Omental fat pad (tissue), 4 donors: ENCODE measurements around the gene ZNF608. TPM values are rescaled to one million over a fixed set of nuclear protein-coding genes. Genes with fewer than 3 reads are reported as not detected.

ENCODE experiments used
- ATAC-seq: fragments of 150-250 bp; one replicate; pipeline ENCODE4 v1.9.1; 2016; ENCODE audit warnings: mild to moderate bottlenecking, moderate library complexity; ENCODE audit not compliant: low FRiP score
- DNase-seq: peaks from one replicate; pipeline ENCODE4 v3.0.0-alpha.2; 2019; ENCODE audit warnings: low spot score
- total RNA-seq, 4 donors: library from RNA; depleted of rRNA; stranded (reverse); fragments of >200 nt; gene quantifications; one replicate each; pipeline ENCODE4 v1.1.0, GENCODE V29; 2016
- TF ChIP-seq, protein P1 (sequence below), 3 donors: fragments of 450-650 bp; IDR thresholded peaks; one replicate each; pipeline ENCODE4 v1.5.1; 2016 to 2017; ENCODE audit warnings: antibody characterized with exemption in 3 of 3, mild to moderate bottlenecking in 3 of 3, moderate library complexity in 2 of 3

Gene ZNF608
- total RNA-seq, 4 donors from 2014 or later = 14.8 to 26.2 (median 20.8) TPM

DNA sequence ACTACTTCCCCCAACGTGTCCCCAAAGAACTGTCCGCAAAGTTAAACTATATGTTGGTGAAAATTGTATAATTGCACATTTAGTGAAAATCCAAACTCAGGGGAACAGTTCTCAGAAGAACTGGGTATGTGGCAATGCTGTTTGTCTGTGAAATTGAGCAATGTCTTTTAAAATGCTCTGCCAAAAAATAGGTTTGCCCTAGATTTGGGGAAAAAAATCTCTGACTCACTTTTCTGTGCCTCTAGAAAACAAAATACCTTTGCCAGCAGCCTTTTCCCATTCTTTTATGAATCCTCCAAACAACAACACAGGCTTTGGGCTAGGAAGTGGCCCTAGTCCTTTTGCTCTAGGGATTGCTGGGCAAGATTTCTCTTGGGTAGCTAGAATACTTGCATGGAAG is 37.4 kb upstream of the ZNF608 start:
- TF ChIP-seq, protein P1, sequence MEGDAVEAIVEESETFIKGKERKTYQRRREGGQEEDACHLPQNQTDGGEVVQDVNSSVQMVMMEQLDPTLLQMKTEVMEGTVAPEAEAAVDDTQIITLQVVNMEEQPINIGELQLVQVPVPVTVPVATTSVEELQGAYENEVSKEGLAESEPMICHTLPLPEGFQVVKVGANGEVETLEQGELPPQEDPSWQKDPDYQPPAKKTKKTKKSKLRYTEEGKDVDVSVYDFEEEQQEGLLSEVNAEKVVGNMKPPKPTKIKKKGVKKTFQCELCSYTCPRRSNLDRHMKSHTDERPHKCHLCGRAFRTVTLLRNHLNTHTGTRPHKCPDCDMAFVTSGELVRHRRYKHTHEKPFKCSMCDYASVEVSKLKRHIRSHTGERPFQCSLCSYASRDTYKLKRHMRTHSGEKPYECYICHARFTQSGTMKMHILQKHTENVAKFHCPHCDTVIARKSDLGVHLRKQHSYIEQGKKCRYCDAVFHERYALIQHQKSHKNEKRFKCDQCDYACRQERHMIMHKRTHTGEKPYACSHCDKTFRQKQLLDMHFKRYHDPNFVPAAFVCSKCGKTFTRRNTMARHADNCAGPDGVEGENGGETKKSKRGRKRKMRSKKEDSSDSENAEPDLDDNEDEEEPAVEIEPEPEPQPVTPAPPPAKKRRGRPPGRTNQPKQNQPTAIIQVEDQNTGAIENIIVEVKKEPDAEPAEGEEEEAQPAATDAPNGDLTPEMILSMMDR (IDR thresholded peaks at IDR 0.05) = no peak
- peak; percentile 84 for ATAC-seq

DNA sequence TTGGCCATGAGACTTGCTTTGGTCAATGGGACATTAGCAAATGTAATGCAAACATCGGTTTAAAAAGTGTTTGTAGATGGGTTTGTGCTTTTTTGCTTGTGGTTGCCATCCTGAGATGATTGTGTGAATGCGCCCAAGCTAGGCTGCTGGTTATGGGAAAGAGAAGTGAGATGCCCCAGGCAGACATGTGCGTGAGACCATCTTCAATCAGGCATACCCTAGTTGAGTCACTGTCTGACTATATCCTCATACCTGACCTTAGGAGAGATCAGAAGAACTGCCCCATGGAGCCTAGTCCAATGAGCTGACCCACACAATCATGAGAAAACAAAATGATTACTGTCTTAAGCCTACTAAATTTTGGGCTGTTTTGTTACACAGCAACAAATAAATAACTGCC is 36.8 kb upstream of the ZNF608 start:
- no peak for ATAC-seq
- no peak for DNase-seq
- TF ChIP-seq, protein P1 (IDR thresholded peaks at IDR 0.05) = no peak

More for the DNA sequence above, 37.4 kb upstream of the ZNF608 start:
- no peak for DNase-seq

DNA sequence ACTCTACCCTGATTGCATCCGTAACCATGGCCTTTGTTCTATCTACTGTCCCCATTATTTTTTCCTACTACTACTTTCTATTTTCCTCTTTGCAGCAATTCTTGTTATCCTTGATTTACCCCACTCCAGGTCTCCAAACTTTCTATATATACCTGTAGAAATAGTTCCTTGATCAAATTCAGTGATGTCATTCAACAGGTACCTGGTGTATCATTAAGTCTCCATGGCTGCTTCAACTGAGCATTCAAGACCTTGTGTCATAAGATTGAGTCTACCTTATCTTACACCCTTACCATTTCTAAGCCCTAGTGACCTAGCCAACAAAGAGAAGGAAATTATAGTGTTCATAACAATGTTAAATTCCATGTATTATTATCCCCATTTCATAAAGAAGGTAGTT is 35.8 kb upstream of the ZNF608 start:
- ATAC-seq = no peak

DNA sequence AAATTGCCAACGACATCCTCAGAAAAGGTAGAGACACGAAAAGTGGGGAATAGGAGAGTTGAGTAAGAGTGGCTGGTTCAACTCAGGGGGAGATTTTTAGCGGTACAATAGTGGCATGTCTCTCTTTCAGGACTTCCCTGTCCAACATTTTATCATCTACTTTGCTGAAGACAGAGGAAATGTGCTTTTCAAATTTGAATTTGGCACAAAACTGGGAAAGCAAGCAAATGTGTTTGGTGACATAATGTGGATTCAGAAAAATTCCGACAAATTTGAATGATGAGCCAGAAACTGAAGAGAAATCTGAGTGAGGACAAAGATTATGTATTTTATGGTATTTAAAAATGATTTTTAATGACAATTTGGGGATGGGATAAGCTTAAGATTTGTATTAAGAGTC is 33.6 kb upstream of the ZNF608 start:
- TF ChIP-seq, protein P1 (IDR thresholded peaks at IDR 0.05) = no peak
- no peak for DNase-seq
- ATAC-seq = no peak

More for the DNA sequence above, 35.8 kb upstream of the ZNF608 start:
- TF ChIP-seq, protein P1 (IDR thresholded peaks at IDR 0.05) = no peak
- DNase-seq = no peak

DNA sequence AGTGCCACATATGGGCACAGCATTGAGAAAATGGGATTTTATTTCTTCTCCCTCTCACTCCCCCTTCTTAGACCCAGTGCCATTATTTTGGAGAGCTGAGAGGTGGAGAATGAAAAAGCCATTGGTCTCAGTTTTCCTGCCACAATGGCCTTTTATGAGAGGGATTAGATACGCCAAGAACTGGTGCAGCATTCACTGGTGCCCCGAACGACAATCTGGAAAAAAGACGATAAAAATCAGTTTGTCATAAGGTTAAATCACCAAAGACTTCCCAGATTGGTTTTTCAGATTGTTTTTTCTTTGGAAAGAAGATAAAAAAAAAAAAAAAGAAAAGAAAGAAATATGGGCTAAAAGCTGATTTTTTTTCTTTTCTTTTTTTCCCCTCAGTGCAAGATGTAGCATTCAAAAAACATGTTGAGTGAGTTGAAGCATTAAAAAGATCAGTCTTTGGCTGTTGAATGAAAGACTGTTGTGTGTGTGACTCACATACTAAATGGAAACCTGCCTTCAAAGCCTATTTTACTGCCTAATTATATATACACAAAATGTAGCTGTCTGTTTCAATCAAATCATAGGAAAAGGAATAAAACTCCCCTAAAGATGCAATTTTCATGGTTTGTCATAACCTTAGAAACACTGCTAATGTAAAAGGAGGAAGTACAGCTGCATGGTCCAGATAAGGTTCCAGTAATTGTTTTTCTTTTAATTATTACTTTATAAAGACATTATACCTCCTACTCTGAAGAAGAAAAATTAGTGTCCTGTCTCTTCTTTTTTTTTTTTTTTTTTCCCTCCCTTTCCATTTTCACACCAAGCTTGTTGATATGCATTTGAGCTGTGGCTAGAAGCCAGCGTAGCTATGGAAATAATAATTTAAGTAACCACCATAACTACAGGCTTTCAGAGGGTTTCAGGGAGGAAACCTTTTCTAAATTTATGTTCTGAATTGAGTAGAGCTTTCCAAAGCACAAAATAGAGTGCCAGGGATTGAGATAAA is 27.2 kb upstream of the ZNF608 start:
- DNase-seq (no peak), ATAC-seq (no peak)
- TF ChIP-seq, protein P1 (IDR thresholded peaks at IDR 0.05) = no peak

DNA sequence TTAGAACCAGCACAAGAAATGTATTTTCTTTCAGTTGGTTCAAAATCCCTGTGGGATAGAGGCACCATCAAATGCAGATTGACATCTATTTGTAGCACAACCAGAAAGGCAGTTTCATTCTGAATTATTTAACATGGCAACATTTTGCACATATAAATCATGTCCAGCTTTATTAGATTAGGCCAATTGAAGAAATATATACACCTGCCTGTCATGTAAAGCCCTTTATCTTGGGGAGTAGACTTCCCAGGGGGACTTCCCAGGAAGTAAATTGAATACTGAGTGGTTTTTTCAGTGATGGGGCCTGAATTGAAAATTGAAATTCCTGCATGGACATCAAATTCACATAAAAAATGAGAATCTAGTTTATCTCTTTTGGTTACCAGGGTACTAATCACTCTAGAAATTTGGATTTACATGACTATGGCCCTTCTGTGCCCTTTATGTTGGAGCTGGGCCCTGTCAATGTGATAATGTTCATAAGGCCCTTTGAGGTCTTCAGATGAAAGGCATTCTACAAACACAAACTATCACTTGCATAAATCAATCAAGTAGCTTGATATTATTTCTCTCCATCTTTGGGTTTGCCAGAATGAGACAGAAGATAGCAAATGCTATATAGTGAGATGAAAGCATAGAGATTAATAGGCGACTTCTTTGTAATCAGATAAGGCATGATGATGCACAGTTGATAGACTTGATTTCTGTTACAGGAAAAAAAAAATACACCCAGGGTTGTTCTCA is 26.2 kb upstream of the ZNF608 start:
- DNase-seq (no peak), ATAC-seq (no peak)
- TF ChIP-seq, protein P1 (IDR thresholded peaks at IDR 0.05) = no peak
